PC-9 (cell line): ENCODE data around the gene SPTLC1.

ENCODE experiments used
- EZH2 ChIP-seq: fragments of 200-600 bp; sonication (generic); IDR thresholded peaks from 2 replicates; pipeline ENCODE4 v1.8.0; 2017; ENCODE audit warnings: antibody characterized with exemption, low read depth
- TF ChIP-seq, protein P1 (sequence below): fragments of 200-600 bp; sonication (generic); conservative IDR thresholded peaks from 2 replicates; pipeline ENCODE4 v1.6.1; 2017; ENCODE audit warnings: mixed run types, antibody characterized with exemption, mild to moderate bottlenecking, moderate library complexity

- TF ChIP-seq, protein P1, sequence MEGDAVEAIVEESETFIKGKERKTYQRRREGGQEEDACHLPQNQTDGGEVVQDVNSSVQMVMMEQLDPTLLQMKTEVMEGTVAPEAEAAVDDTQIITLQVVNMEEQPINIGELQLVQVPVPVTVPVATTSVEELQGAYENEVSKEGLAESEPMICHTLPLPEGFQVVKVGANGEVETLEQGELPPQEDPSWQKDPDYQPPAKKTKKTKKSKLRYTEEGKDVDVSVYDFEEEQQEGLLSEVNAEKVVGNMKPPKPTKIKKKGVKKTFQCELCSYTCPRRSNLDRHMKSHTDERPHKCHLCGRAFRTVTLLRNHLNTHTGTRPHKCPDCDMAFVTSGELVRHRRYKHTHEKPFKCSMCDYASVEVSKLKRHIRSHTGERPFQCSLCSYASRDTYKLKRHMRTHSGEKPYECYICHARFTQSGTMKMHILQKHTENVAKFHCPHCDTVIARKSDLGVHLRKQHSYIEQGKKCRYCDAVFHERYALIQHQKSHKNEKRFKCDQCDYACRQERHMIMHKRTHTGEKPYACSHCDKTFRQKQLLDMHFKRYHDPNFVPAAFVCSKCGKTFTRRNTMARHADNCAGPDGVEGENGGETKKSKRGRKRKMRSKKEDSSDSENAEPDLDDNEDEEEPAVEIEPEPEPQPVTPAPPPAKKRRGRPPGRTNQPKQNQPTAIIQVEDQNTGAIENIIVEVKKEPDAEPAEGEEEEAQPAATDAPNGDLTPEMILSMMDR, result no peak
- no peak for TF ChIP-seq EZH2
Observed at GRCh38 chr9:92077888-92078287, 37.3 kb downstream of the SPTLC1 start.
